Tibial nerve (tissue), 4 donors: Measurements from ENCODE around the gene OCA2. TPM values are rescaled to one million over a fixed set of nuclear protein-coding genes. Genes with fewer than 3 reads are reported as not detected.

Experiments
- DNase-seq, 2 donors: peaks; one replicate each; pipeline ENCODE4 v3.0.0-alpha.2; 2019; ENCODE audit warnings: low spot score in 2 of 2
- H3K27ac ChIP-seq, 4 donors: fragments of 200-600 bp; sonication (generic) in 3 of 4; one replicate each; pipeline ENCODE4 v1.5.1; 2017 to 2019; ENCODE audit warnings: mild to moderate bottlenecking in 1 of 4
- H3K27me3 ChIP-seq, 2 donors: fragments of 200-600 bp; sonication (generic) in 1 of 2; one replicate each; pipeline versions ENCODE4 v1.5.1 to v1.6.0; 2017 to 2019
- H3K36me3 ChIP-seq, 3 donors: fragments of 200-600 bp; sonication (generic); one replicate each; pipeline ENCODE4 v1.5.1; 2018 to 2019
- H3K4me1 ChIP-seq, 4 donors: fragments of 200-600 bp; sonication (generic) in 3 of 4; one replicate each; pipeline ENCODE4 v1.5.1; 2017 to 2019
- H3K4me3 ChIP-seq, 4 donors: fragments of 200-600 bp; sonication (generic) in 3 of 4; one replicate each; pipeline ENCODE4 v1.5.1; 2017 to 2019; ENCODE audit warnings: mild to moderate bottlenecking in 1 of 4, moderate library complexity in 1 of 4
- H3K9me3 ChIP-seq, 4 donors: fragments of 200-600 bp; sonication (generic) in 3 of 4; one replicate each; pipeline ENCODE4 v1.5.1; 2017 to 2019
- CTCF ChIP-seq, 5 experiments: fragments of 200-600 bp in 3 of 5; fragments of 450-650 bp in 2 of 5; sonication (generic) in 3 of 5; IDR thresholded peaks; one replicate each; pipeline ENCODE4 v1.5.1; 2016 to 2019; ENCODE audit warnings: antibody characterized with exemption in 5 of 5, mild to moderate bottlenecking in 3 of 5, moderate library complexity in 2 of 5
- EP300 ChIP-seq, 2 donors: sonication (generic); formaldehyde crosslinking; IDR thresholded peaks; one replicate each; pipeline ENCODE4 v1.6.1; 2017; ENCODE audit warnings: antibody characterized with exemption in 2 of 2, mild to moderate bottlenecking in 1 of 2
- POLR2A ChIP-seq, 2 donors: fragments of 450-650 bp; IDR thresholded peaks; one replicate each; pipeline ENCODE4 v1.6.1; 2017; ENCODE audit warnings: antibody characterized with exemption in 2 of 2, mild to moderate bottlenecking in 2 of 2, moderate library complexity in 2 of 2
- WGBS, 2 donors: methylation state at CpG; one replicate each; pipeline ENCODE4 v1.1.5; 2018; 5-methylcytosine and 5-hydroxymethylcytosine counted together
- total RNA-seq, 4 donors: library from RNA; depleted of rRNA; stranded (reverse); fragments of >200 nt; gene quantifications; one replicate each; pipeline ENCODE4 v1.1.0, GENCODE V29; 2016

The OCA2 gene
- total RNA-seq, 4 donors from 2014 or later: 2.7 to 19.7 (median 6.5) TPM; not detected in 1

GRCh38 chr15:27763514-27763913 lies 335.6 kb downstream of the OCA2 start:
- Histone ChIP-seq H3K4me3 (no peak overlapping the region), H3K9me3 (peaks cover 0 to 6% (median 0%) of the 10 kb centered on the region in 4 donors), H3K36me3 (no peaks in the 10 kb centered on the region), H3K4me1 (no peaks in the 10 kb centered on the region), H3K27me3 (no peaks in the 10 kb centered on the region), H3K27ac (no peak overlapping the region)
- 92 to 95% methylated on average over 3 of the region's 3 CpGs for WGBS, 2 donors
- no peak for TF ChIP-seq EP300 (IDR thresholded peaks at IDR 0.05)
- TF ChIP-seq CTCF (IDR thresholded peaks at IDR 0.05): no peak
- no peak for TF ChIP-seq POLR2A (IDR thresholded peaks at IDR 0.05)
- DNase-seq: no peak

GRCh38 chr15:27762471-27762870 lies 336.6 kb downstream of the OCA2 start:
- Histone ChIP-seq H3K4me1 (no peaks in the 10 kb centered on the region), H3K9me3 (peaks cover 0 to 6% (median 0%) of the 10 kb centered on the region in 4 donors), H3K4me3 (no peak overlapping the region), H3K27ac (no peak overlapping the region), H3K36me3 (no peaks in the 10 kb centered on the region), H3K27me3 (no peaks in the 10 kb centered on the region)
- DNase-seq: no peak
- WGBS, 2 donors: 79 to 83% methylated on average over 3 of the region's 3 CpGs
- no peak for TF ChIP-seq CTCF (IDR thresholded peaks at IDR 0.05)
- no peak for TF ChIP-seq POLR2A (IDR thresholded peaks at IDR 0.05)
- no peak for TF ChIP-seq EP300 (IDR thresholded peaks at IDR 0.05)

GRCh38 chr15:27757052-27757451 lies 342.1 kb downstream of the OCA2 start:
- H3K4me1 ChIP-seq: no peaks in the 10 kb centered on the region
- no peaks in the 10 kb centered on the region for H3K9me3 ChIP-seq
- H3K27ac ChIP-seq: no peak overlapping the region
- no peak overlapping the region for H3K4me3 ChIP-seq
- no peak for DNase-seq
- H3K27me3 ChIP-seq: no peaks in the 10 kb centered on the region
- WGBS, 2 donors: 76% methylated on average over 1 of the region's 1 CpG
- no peak for TF ChIP-seq CTCF (IDR thresholded peaks at IDR 0.05)
- no peaks in the 10 kb centered on the region for H3K36me3 ChIP-seq

- Histone ChIP-seq H3K4me1 (no peaks in the 10 kb centered on the region), H3K4me3 (no peak overlapping the region), H3K27ac (no peak overlapping the region), H3K36me3 (no peaks in the 10 kb centered on the region), H3K27me3 (no peaks in the 10 kb centered on the region), H3K9me3 (no peaks in the 10 kb centered on the region)
- TF ChIP-seq CTCF (IDR thresholded peaks at IDR 0.05) (no peak), EP300 (IDR thresholded peaks at IDR 0.05) (no peak), POLR2A (IDR thresholded peaks at IDR 0.05) (no peak)
- DNase-seq: no peak
- 62 to 78% methylated on average over 4 of the region's 4 CpGs for WGBS, 2 donors
Observed at GRCh38 chr15:27752691-27753090, 346.4 kb downstream of the OCA2 start.

- Histone ChIP-seq H3K27ac (no peak overlapping the region), H3K9me3 (no peaks in the 10 kb centered on the region), H3K27me3 (no peaks in the 10 kb centered on the region), H3K4me3 (no peak overlapping the region), H3K4me1 (no peaks in the 10 kb centered on the region), H3K36me3 (no peaks in the 10 kb centered on the region)
- no peak for TF ChIP-seq EP300 (IDR thresholded peaks at IDR 0.05)
- no peak for TF ChIP-seq POLR2A (IDR thresholded peaks at IDR 0.05)
- TF ChIP-seq CTCF (IDR thresholded peaks at IDR 0.05): no peak
- DNase-seq: no peak
- WGBS, 2 donors: 94 to 100% methylated on average over 2 of the region's 2 CpGs
Observed at GRCh38 chr15:27747997-27748396, 351.1 kb downstream of the OCA2 start.
